Measurements from ENCODE around the gene PRPF31. TPM values are rescaled to one million over a fixed set of nuclear protein-coding genes. Genes with fewer than 3 reads are reported as not detected.

PRPF31 gene
- total and polyA plus RNA-seq, 2 of the 13 experiments (the other 11 are each of a cell fraction or from before 2014, with no cell fraction given): 23.8 to 63.8 TPM

DNA sequence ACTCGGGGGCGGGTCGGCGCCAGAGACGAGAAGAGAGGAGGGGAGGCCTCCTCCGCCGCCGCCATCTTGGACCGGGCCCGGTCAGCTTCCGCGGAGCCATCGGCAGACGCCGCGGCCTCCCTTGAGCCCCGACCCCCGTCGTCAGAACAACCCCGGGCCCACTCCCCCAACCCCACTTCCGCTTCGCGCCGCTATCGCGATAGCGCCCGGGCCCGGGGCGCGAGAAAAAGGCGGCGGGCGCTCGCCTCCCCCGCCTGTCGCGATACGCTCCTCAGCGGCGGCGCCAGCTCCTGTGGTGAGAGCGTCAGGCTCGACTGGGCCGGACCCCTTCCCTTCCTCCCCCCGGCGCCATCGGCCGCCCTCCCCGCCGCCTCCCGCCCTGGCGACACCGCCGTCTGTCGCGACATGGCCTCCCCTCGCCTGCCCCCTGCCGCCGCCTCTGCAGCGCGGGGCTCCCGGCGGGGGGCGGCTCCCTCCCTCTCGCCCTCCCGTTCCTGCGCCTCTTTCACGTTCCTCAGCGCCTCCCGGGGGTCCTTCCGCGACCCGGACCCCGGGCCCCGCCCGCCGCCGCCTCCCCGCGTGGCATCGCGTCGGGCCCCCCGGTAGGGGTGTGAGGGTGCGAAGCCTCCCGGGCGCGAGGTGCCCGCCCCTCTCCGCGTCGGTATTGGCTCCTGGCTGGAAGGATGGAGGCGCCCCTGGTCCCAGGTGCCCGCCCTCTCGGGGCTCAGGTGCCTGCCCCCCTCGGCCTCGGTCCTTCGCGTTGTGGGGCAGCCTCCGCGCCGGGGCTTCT is 22.3 kb downstream of the PRPF31 start, which contains the start of gene CNOT3 (continued):
- TF ChIP-seq GABPB1 (CRISPR knock-in tag; IDR thresholded peaks at IDR 0.05): peak; percentile 58; the same call in 1 of the 2 replicates
- no peak for TF ChIP-seq ZNF232 (CRISPR knock-in tag; IDR thresholded peaks at IDR 0.05; ENCODE audit: borderline replicate concordance)
- peak; percentile 80; the same call in 1 of the 2 replicates for TF ChIP-seq BRD4 (CRISPR knock-in tag; IDR thresholded peaks at IDR 0.05)
- TF ChIP-seq ZBTB7B (CRISPR knock-in tag; IDR thresholded peaks at IDR 0.05): no peak
- TF ChIP-seq AHR (CRISPR knock-in tag; IDR thresholded peaks at IDR 0.05): no peak
- TF ChIP-seq YEATS4 (CRISPR knock-in tag; IDR thresholded peaks at IDR 0.05; ENCODE audit: borderline replicate concordance): peak; percentile 65
- no peak for TF ChIP-seq NR3C1 (CRISPR knock-in tag; IDR thresholded peaks at IDR 0.05)
- TF ChIP-seq NR2F2 (IDR thresholded peaks at IDR 0.05; ENCODE audit: borderline replicate concordance, low read depth): no peak
- TF ChIP-seq, protein P1, sequence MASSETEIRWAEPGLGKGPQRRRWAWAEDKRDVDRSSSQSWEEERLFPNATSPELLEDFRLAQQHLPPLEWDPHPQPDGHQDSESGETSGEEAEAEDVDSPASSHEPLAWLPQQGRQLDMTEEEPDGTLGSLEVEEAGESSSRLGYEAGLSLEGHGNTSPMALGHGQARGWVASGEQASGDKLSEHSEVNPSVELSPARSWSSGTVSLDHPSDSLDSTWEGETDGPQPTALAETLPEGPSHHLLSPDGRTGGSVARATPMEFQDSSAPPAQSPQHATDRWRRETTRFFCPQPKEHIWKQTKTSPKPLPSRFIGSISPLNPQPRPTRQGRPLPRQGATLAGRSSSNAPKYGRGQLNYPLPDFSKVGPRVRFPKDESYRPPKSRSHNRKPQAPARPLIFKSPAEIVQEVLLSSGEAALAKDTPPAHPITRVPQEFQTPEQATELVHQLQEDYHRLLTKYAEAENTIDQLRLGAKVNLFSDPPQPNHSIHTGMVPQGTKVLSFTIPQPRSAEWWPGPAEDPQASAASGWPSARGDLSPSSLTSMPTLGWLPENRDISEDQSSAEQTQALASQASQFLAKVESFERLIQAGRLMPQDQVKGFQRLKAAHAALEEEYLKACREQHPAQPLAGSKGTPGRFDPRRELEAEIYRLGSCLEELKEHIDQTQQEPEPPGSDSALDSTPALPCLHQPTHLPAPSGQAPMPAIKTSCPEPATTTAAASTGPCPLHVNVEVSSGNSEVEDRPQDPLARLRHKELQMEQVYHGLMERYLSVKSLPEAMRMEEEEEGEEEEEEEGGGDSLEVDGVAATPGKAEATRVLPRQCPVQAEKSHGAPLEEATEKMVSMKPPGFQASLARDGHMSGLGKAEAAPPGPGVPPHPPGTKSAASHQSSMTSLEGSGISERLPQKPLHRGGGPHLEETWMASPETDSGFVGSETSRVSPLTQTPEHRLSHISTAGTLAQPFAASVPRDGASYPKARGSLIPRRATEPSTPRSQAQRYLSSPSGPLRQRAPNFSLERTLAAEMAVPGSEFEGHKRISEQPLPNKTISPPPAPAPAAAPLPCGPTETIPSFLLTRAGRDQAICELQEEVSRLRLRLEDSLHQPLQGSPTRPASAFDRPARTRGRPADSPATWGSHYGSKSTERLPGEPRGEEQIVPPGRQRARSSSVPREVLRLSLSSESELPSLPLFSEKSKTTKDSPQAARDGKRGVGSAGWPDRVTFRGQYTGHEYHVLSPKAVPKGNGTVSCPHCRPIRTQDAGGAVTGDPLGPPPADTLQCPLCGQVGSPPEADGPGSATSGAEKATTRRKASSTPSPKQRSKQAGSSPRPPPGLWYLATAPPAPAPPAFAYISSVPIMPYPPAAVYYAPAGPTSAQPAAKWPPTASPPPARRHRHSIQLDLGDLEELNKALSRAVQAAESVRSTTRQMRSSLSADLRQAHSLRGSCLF (CRISPR knock-in tag; IDR thresholded peaks at IDR 0.05; ENCODE audit: borderline replicate concordance): no peak
- no peak for TF ChIP-seq NFE2 (CRISPR knock-in tag; IDR thresholded peaks at IDR 0.05)
- no peak for TF ChIP-seq TGIF2 (CRISPR knock-in tag; IDR thresholded peaks at IDR 0.05)
- TF ChIP-seq, protein P2, sequence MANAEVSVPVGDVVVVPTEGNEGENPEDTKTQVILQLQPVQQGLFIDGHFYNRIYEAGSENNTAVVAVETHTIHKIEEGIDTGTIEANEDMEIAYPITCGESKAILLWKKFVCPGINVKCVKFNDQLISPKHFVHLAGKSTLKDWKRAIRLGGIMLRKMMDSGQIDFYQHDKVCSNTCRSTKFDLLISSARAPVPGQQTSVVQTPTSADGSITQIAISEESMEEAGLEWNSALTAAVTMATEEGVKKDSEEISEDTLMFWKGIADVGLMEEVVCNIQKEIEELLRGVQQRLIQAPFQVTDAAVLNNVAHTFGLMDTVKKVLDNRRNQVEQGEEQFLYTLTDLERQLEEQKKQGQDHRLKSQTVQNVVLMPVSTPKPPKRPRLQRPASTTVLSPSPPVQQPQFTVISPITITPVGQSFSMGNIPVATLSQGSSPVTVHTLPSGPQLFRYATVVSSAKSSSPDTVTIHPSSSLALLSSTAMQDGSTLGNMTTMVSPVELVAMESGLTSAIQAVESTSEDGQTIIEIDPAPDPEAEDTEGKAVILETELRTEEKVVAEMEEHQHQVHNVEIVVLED (CRISPR knock-in tag; IDR thresholded peaks at IDR 0.05; ENCODE audit: borderline replicate concordance): 0 out of 2 replicates have a peak, but pooled peaks have one; percentile 6
- peak; percentile 60; the same call in 1 of the 2 replicates for TF ChIP-seq KLF12 (CRISPR knock-in tag; IDR thresholded peaks at IDR 0.05; ENCODE audit: borderline replicate concordance)
- TF ChIP-seq HNF4G (IDR thresholded peaks at IDR 0.05; ENCODE audit: borderline replicate concordance, low read depth, low read length): no peak
- no peak for TF ChIP-seq HNF4G (CRISPR knock-in tag; IDR thresholded peaks at IDR 0.05; ENCODE audit: borderline replicate concordance, low read depth)
- peak; percentile 69; the same call in 1 of the 2 replicates for TF ChIP-seq ARHGAP35 (CRISPR knock-in tag; IDR thresholded peaks at IDR 0.05; ENCODE audit: borderline replicate concordance)
- TF ChIP-seq BORCS8-MEF2B (CRISPR knock-in tag; IDR thresholded peaks at IDR 0.05): peak; percentile 65
- peak; percentile 58; the same call in 1 of the 2 replicates for TF ChIP-seq SIN3A (IDR thresholded peaks at IDR 0.05; ENCODE audit: borderline replicate concordance, low read depth, low read length)
- no peak for TF ChIP-seq KAT2B (IDR thresholded peaks at IDR 0.05; ENCODE audit: borderline replicate concordance, low read depth, low read length)
- no peak for TF ChIP-seq ZFYVE20 (CRISPR knock-in tag; IDR thresholded peaks at IDR 0.05; ENCODE audit: borderline replicate concordance, low read depth)
- no peak for TF ChIP-seq NR2F6 (IDR thresholded peaks at IDR 0.05)
- TF ChIP-seq NR2F6 (CRISPR knock-in tag; IDR thresholded peaks at IDR 0.05): no peak
- TF ChIP-seq ZNF460 (CRISPR knock-in tag; IDR thresholded peaks at IDR 0.05; ENCODE audit: borderline replicate concordance): no peak
- no peak for TF ChIP-seq JUNB (CRISPR knock-in tag; IDR thresholded peaks at IDR 0.05; ENCODE audit: borderline replicate concordance)
- no peak for TF ChIP-seq THYN1 (CRISPR knock-in tag; IDR thresholded peaks at IDR 0.05; ENCODE audit: borderline replicate concordance, low read depth)
